Lower lobe of right lung (tissue), 2 donors: ENCODE results near the gene ORC5. TPM values are rescaled to one million over a fixed set of nuclear protein-coding genes. Genes with fewer than 3 reads are reported as not detected.
A peak's percentile ranks its signal among the peaks of the same experiment; 100 is the strongest.

Source experiments
- ATAC-seq, 2 donors: fragments of 200-7000 bp; cut with Tn5 transposase; one replicate each; pipeline ENCODE4 v1.9.1; 2020 to 2022; ENCODE audit warnings: mild to moderate bottlenecking in 2 of 2, moderate library complexity in 2 of 2
- DNase-seq: peaks from one replicate; pipeline ENCODE4 v3.0.0-alpha.2; 2020
- H3K27ac ChIP-seq: fragments of 200-600 bp; one replicate; pipeline ENCODE4 v1.8.0; 2022
- H3K27me3 ChIP-seq: fragments of 200-600 bp; one replicate; pipeline ENCODE4 v1.8.0; 2022; ENCODE audit warnings: low read depth
- H3K36me3 ChIP-seq: fragments of 200-600 bp; one replicate; pipeline ENCODE4 v1.8.0; 2022; ENCODE audit warnings: mild to moderate bottlenecking
- H3K4me1 ChIP-seq: fragments of 200-600 bp; one replicate; pipeline ENCODE4 v1.8.0; 2022
- H3K4me3 ChIP-seq: fragments of 200-600 bp; one replicate; pipeline ENCODE4 v1.8.0; 2022; ENCODE audit warnings: mild to moderate bottlenecking
- H3K9me3 ChIP-seq: fragments of 200-600 bp; one replicate; pipeline ENCODE4 v1.8.0; 2022
- intact Hi-C: fragments of 100-400 bp; cut with DNase I; formaldehyde crosslinking; loops from one replicate; pipeline ENCODE4 v1.11.0; 2022
- total RNA-seq: library from RNA; stranded (reverse); fragmentation: NEBNext Ultra II Directional; extraction: Animal tissue kit (Norgen Biotek cat#: 25700); gene quantifications from one replicate; pipeline ENCODE4 v1.2.1, GENCODE V29; 2021
- TF ChIP-seq, protein P1 (sequence below): fragments of 200-600 bp; IDR thresholded peaks from one replicate; pipeline ENCODE4 v1.8.0; 2022; ENCODE audit warnings: antibody characterized with exemption, mild to moderate bottlenecking
- donor health status: DM: no; HTN: yes; CAD: no; lungs with severe emphysema.

ORC5 gene
- total RNA-seq, 1 donor from 2014 or later, result 16.0 TPM

DNA sequence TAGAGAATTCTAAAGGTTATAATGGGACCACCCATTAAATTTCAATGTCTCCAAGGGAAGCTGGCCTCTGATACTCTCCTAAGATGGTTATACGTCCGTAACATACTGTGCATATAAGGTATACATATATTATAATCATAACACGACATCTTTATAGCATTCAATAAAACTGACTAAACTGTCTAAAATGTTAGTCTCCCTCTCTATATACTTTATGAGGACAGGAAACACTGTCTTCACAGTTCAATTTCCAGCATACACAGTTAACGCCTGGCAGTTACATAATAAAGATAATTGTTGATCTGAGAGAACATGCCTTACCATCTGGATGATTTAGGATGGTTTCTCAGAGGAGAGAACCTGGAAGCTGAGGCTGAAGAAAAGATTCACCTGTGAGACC, 1.2 kb upstream of the ORC5 start:
- ATAC-seq (no peak), DNase-seq (no peak)
- Histone ChIP-seq H3K4me3 (no peak overlapping the region), H3K4me1 (peaks cover 23% of the 10 kb centered on the region), H3K36me3 (no peaks in the 10 kb centered on the region), H3K9me3 (no peaks in the 10 kb centered on the region), H3K27me3 (no peaks in the 10 kb centered on the region), H3K27ac (no peak overlapping the region)
- TF ChIP-seq, protein P1, sequence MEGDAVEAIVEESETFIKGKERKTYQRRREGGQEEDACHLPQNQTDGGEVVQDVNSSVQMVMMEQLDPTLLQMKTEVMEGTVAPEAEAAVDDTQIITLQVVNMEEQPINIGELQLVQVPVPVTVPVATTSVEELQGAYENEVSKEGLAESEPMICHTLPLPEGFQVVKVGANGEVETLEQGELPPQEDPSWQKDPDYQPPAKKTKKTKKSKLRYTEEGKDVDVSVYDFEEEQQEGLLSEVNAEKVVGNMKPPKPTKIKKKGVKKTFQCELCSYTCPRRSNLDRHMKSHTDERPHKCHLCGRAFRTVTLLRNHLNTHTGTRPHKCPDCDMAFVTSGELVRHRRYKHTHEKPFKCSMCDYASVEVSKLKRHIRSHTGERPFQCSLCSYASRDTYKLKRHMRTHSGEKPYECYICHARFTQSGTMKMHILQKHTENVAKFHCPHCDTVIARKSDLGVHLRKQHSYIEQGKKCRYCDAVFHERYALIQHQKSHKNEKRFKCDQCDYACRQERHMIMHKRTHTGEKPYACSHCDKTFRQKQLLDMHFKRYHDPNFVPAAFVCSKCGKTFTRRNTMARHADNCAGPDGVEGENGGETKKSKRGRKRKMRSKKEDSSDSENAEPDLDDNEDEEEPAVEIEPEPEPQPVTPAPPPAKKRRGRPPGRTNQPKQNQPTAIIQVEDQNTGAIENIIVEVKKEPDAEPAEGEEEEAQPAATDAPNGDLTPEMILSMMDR, result no peak
- intact Hi-C loops, result no loop called here

DNA sequence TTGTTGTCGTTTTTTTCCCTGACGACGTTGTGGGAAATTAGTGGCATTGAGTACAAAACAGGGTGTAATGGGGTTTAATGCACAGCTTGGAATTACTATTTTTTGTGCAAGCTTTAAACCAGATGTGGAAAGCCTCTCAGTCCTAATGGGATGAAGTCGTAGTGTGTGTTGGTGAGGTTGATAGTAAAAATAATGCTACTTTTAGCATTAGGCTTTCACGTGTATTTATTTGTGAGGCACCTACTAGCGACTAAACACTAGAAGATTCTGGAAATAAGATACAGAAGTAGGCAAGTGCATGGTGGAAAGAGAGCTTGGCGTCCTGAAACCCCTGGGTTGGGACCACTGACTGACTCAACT, 588 bp upstream of the ORC5 start:
- Histone ChIP-seq H3K27ac (peak overlapping the region; percentile 81), H3K36me3 (peaks cover 2% of the 10 kb centered on the region), H3K4me1 (peaks cover 23% of the 10 kb centered on the region), H3K27me3 (no peaks in the 10 kb centered on the region), H3K9me3 (no peaks in the 10 kb centered on the region), H3K4me3 (peak overlapping the region; percentile 70)
- TF ChIP-seq, protein P1, result no peak
- ATAC-seq (peak; percentile 2 to 6), DNase-seq (no peak)
- intact Hi-C loops, result no loop called here

- H3K4me1 ChIP-seq, result peaks cover 23% of the 10 kb centered on the region
- peak overlapping the region; percentile 70 for H3K4me3 ChIP-seq
- H3K27ac ChIP-seq, result peak overlapping the region; percentile 81
- no peaks in the 10 kb centered on the region for H3K27me3 ChIP-seq
- TF ChIP-seq, protein P1, result no peak
- H3K36me3 ChIP-seq, result peaks cover 12% of the 10 kb centered on the region
- H3K9me3 ChIP-seq, result no peaks in the 10 kb centered on the region
- intact Hi-C loops, result no loop called here
- no peak for DNase-seq
- peak; percentile 61 to 67 for ATAC-seq
Observed at GRCh38 chr7:104207348-104207730, 474 bp downstream of the ORC5 start.

GRCh38 chr7:104206841-104207240, 972 bp downstream of the ORC5 start:
- peak overlapping the region; percentile 70 for H3K4me3 ChIP-seq
- intact Hi-C loops, result no loop called here
- no peak for ATAC-seq
- H3K36me3 ChIP-seq, result peaks cover 17% of the 10 kb centered on the region
- peak overlapping the region; percentile 81 for H3K27ac ChIP-seq
- DNase-seq, result no peak
- peaks cover 23% of the 10 kb centered on the region for H3K4me1 ChIP-seq
- H3K9me3 ChIP-seq, result no peaks in the 10 kb centered on the region
- no peaks in the 10 kb centered on the region for H3K27me3 ChIP-seq
- TF ChIP-seq, protein P1, result no peak

- no peak overlapping the region for H3K27ac ChIP-seq
- H3K27me3 ChIP-seq, result no peaks in the 10 kb centered on the region
- TF ChIP-seq, protein P1, result no peak
- intact Hi-C loops, result no loop called here
- no peak for ATAC-seq
- no peaks in the 10 kb centered on the region for H3K9me3 ChIP-seq
- H3K4me3 ChIP-seq, result no peak overlapping the region
- no peaks in the 10 kb centered on the region for H3K4me1 ChIP-seq
- peaks cover 85% of the 10 kb centered on the region for H3K36me3 ChIP-seq
- DNase-seq, result no peak
Observed at GRCh38 chr7:104198673-104199278, 9.0 kb downstream of the ORC5 start.
